ENCODE data around the gene ELF4.

ELF4 gene

DNA sequence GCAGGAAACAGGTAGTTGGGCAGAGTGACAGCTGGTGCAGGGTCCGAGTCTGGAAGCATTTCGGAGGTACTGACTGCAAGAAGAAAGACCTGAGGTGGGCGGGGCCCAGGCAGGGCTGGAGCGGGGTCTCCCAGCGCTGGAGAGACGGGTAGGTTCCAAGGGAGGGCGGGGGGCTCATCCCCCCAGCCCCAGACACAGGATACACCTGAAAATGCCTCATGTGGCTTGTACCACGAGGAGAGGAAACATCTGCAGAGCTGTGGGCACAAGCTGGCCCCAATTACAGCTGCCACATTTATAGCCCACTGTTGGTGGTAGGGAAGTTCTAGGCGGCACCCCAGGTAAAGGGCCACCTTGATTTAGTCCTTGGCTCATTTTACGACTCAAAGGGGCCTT, 38.0 kb downstream of the ELF4 start:
- in situ Hi-C loops (cut with HindIII; ENCODE audit: low pct_unique_long_range_greater_than_20kb, low sequenced_read_pairs), result no loop called here
- no peak for TF ChIP-seq JUND (IDR thresholded peaks at IDR 0.05; ENCODE audit: low read depth)
- DNase-seq (ENCODE audit: low read depth in 1 of 2, low spot score in 1 of 2), result no peak

DNA sequence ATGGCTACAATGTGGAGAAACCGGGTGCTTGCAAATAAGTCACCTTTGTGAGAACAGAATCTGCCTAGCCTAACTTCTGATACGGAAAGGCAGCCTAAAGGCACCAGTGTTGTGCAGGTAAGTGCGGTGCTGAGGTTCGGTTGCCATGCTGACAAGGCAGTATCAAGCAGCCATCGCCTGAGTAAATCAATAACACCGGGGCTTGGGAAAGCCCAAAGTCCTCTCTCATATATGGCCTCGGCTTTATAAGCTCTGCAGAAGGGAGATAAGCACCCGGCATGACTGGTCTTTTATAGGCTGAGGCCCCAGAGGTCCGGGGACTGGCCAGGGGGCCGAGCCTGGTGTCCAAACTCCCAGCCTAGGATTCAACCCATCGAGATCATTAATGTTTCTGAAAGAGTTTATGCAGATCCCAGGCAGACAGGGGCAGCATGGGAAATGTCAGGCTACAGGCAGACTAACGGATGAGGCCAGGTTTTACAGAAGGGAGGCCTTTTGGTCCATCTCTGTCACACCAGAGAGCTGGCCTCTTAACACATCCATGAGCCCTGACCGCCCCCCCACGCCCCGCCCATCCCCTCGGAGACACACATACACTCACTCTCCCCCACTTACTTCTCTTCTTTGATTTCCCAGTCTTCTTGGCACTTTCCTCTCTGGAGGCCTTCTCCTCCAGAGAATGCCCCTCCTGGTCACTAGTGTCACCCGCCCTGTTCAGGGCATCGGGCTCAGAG, 38.5 kb downstream of the ELF4 start:
- in situ Hi-C loops (cut with HindIII; ENCODE audit: low pct_unique_long_range_greater_than_20kb, low sequenced_read_pairs), result no loop called here
- no peak for TF ChIP-seq JUND (IDR thresholded peaks at IDR 0.05; ENCODE audit: low read depth)
- no peak for DNase-seq (ENCODE audit: low read depth in 1 of 2, low spot score in 1 of 2)

DNA sequence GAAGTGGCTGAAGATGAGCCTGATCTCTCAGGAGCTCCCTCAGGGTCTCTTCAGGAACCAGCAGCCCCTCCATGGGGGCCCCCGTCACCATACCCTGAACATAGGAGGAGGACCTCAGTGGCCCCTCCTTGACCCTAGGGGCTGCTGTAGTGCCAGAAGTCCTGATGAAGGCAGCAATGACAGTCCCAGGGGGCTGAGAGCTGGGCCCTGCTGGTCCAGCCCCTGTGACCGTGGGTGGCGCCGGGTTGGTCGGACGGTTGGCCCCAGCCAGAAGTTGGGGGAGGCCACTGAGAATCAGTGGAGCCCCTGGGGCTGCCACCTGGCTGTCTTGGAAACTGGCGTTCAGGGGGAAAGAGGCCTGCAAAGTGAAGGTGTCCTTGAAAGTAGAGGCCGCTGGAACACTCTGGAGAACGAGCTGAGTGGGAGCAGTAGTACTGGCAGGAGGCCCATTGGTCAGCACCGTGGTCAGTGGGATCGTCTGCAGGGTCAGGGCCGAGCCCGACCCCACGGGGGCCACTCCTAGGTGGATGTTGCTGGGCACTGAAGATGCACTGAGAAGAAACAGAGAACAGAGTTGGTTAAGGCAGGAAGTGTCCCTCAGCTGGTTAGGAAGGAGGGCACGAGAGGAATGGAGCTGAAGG, 43.2 kb downstream of the ELF4 start:
- no peak for DNase-seq (ENCODE audit: low read depth in 1 of 2, low spot score in 1 of 2)
- in situ Hi-C loops (cut with HindIII; ENCODE audit: low pct_unique_long_range_greater_than_20kb, low sequenced_read_pairs), result no loop called here
- TF ChIP-seq JUND (IDR thresholded peaks at IDR 0.05; ENCODE audit: low read depth), result no peak

DNA sequence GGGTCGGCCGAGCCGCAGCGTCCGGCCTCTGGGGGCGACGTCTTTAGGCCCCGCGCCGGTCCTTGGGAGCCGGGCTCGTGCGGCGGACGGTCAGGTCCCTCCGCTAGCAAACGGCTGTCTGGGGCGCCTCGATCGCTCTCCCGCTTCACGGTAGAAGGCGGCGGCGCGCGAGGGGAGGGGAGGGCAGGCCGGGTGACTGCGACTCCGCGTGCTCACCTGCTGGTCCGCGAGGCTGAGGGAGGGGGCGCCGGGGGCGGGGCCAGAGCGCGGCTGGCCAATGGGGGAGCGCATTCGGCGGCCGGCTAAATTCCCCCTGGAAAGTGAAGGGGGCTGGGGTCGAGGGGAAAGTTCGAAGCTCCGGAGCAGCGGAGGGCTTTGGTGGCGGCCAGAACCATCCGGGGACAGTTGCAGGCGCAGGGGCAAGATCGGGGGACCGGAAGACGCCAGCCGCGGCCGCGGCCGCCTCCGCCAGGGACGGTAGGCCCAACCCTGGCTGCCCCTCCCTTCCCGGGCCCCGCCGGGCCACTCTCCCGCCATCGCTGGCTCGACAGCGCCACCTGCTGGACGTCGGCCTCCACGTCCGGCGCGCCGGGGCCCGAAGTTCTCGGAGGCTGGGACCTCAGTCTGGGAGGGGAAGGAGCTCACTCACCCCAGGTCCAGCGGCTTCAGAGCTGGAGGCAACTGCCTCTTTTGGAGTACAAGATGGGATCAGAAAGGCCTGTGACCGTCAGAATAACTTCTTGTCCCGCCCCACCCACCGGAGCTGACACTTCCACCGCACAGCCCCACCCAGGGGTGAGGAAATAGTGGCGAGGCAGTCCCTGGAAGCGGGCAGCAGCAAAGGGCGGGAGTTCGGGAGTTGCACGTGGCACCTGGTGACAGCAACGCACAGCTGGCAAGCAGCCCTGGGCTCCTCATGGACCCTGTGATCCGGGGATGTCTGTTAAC, 49.9 kb downstream of the ELF4 start:
- peak; percentile 62 to 67 for DNase-seq (ENCODE audit: low read depth in 1 of 2, low spot score in 1 of 2)
- no peak for TF ChIP-seq JUND (IDR thresholded peaks at IDR 0.05; ENCODE audit: low read depth)
- in situ Hi-C loops (cut with HindIII; ENCODE audit: low pct_unique_long_range_greater_than_20kb, low sequenced_read_pairs), result no loop called here

DNA sequence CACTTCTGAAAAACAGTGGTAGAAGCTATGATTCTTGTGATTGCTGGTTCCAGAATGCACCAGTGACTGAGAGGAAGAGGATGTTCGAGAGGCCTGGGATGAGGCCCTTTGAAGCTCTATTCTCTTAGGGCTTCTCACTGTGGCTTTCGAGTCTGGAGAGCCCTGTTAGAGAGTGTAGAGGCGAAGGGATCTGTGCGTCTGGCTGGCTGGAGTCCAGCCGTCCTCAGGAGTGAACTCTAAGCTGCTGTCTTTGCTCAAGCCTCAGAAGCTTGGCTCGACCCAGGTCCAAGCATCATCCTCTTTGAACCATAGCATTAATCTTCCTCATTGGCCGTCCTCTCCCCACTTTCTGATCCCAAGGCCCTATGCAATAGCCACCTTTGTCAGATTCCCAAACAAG, 51.6 kb downstream of the ELF4 start:
- no peak for TF ChIP-seq JUND (IDR thresholded peaks at IDR 0.05; ENCODE audit: low read depth)
- DNase-seq (ENCODE audit: low read depth in 1 of 2, low spot score in 1 of 2), result no peak
- in situ Hi-C loops (cut with HindIII; ENCODE audit: low pct_unique_long_range_greater_than_20kb, low sequenced_read_pairs), result no loop called here

DNA sequence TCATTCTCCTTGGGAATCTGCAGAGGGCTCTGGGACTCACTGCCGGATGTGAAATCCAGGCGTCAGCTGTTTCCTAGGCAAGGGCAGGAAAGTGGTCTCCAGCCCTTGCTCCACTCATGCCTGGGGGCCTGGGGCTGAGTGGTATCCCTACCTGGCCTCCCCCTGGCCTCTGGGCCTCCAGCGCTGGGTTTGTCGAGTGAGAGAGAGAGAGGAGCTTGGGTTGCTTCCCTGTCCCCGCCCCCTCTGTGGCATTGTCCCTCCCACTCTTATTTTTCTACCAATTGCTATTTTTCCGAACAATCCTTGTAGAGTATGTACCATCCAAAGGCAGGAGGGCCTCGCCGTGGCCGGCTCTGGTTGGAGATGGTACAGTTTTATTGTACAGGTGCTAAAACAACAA, 53.1 kb downstream of the ELF4 start:
- no peak for TF ChIP-seq JUND (IDR thresholded peaks at IDR 0.05; ENCODE audit: low read depth)
- DNase-seq (ENCODE audit: low read depth in 1 of 2, low spot score in 1 of 2), result no peak
- in situ Hi-C loops (cut with HindIII; ENCODE audit: low pct_unique_long_range_greater_than_20kb, low sequenced_read_pairs), result no loop called here

DNA sequence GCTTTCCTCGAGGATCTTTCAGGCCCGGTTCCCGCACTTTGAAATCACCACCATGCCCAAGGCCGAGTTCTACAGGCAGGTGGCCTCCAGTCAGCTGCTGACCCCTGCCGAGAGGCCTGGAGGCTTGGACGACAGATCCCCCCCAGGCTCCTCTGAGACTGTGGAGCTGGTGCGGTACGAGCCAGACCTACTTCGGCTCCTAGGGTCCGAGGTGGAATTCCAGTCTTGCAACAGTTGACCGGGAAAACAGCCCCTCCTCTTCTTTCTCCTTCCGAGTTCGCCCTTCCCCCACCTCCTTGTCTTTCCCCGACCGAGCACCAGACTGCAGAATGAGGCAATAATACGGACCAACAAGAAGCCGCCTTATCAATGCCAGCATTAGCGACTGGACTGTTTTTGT, 54.4 kb downstream of the ELF4 start:
- in situ Hi-C loops (cut with HindIII; ENCODE audit: low pct_unique_long_range_greater_than_20kb, low sequenced_read_pairs), result no loop called here
- no peak for TF ChIP-seq JUND (IDR thresholded peaks at IDR 0.05; ENCODE audit: low read depth)
- no peak for DNase-seq (ENCODE audit: low read depth in 1 of 2, low spot score in 1 of 2)

DNA sequence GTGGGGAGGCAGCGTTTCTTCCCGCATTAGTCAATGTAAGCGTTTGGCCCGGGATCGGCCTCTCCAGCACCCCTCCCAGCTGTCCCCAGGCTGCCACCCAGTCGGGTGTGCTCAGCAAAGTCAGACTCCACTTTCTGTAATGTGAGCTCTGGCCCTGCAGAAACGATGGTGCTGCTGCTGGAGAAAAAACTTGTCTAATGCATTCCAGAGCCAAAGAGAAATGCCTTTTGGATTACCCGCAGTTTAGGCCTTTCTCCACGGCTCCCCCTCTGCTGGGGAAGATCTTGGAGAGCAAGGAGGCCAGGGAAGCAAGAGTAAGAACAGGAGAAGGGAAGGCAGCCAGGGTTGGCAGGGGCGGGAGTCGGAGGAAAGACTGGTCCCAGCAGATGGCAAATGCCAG, 55.2 kb downstream of the ELF4 start:
- in situ Hi-C loops (cut with HindIII; ENCODE audit: low pct_unique_long_range_greater_than_20kb, low sequenced_read_pairs), result no loop called here
- no peak for DNase-seq (ENCODE audit: low read depth in 1 of 2, low spot score in 1 of 2)
- TF ChIP-seq JUND (IDR thresholded peaks at IDR 0.05; ENCODE audit: low read depth), result no peak

DNA sequence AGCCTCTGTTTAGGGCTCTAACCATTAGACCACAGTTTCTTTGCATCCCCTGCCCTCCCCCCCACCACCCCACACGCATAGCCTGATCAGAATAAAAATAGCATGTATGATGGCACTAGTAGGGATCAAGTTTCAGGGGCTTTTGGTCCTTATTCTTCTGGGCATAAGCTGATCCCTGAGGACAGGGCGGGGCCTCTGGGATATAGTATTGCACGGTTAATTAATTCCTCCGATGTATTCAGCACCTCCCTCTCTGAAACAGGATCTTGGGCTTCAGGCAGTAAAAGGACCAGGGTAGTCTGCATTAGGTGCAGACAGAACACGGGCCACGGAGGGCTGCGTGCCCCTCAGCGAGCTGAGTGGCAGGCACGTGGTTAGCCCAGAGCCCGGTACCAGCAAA, 57.1 kb downstream of the ELF4 start:
- in situ Hi-C loops (cut with HindIII; ENCODE audit: low pct_unique_long_range_greater_than_20kb, low sequenced_read_pairs), result no loop called here
- DNase-seq (ENCODE audit: low read depth in 1 of 2, low spot score in 1 of 2), result no peak

DNA sequence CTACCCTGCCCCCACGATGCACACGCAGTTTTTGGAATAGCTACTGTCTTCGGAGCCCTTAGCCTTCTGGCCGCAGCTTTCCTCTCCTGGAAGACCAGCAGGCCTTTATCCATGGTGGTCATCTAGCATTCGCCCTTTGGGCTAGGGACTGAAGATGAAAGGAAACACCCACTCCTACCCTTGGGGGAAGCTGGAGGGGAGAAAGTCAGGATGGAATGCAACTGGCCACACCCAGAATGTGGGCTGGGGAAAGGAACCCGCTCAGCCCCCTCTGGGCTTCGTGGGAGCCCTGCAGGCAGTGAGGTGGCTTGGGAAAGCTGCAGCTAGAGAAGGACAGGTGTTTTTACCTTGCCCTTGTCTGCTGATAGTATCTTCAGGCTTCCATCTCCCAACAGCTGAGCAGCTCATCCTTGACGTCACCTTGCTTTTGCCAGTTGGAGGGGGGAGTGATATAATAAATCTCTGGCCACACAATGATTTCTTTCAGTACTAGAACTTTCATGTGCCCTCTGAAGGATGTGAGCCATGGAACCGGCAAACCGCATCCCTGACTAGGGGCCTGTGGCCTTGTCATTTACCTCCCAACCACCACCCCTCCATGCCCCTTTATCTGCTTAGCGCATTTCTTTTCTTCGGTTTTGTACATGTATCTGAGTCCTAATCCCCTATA, 59.0 kb downstream of the ELF4 start:
- DNase-seq (ENCODE audit: low read depth in 1 of 2, low spot score in 1 of 2), result no peak
- TF ChIP-seq JUND (IDR thresholded peaks at IDR 0.05; ENCODE audit: low read depth), result no peak
- in situ Hi-C loops (cut with HindIII; ENCODE audit: low pct_unique_long_range_greater_than_20kb, low sequenced_read_pairs), result no loop called here

More for the DNA sequence above, 57.1 kb downstream of the ELF4 start:
- TF ChIP-seq JUND (IDR thresholded peaks at IDR 0.05; ENCODE audit: low read depth), result no peak

DNA sequence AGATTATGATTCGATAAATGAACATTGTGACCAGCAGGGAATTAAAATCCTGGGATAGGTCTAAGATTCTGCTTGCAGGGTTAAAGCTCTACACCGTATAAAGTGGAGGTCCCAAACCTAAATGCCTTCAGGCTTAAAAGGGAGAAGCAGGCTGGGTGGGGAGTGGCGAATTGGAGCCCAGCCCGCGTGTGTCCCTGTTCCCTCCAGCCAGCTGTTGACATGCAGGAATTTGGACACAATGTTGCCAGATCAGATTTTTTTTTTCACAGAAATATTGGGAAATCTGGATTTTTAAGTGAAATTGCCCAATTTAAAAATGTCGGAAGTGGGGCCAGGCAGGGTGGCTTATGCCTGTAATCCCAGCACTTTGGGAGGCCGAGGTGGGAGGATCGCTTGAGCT, 60.5 kb downstream of the ELF4 start:
- DNase-seq (ENCODE audit: low read depth in 1 of 2, low spot score in 1 of 2), result no peak
- TF ChIP-seq JUND (IDR thresholded peaks at IDR 0.05; ENCODE audit: low read depth), result no peak
- in situ Hi-C loops (cut with HindIII; ENCODE audit: low pct_unique_long_range_greater_than_20kb, low sequenced_read_pairs), result no loop called here

DNA sequence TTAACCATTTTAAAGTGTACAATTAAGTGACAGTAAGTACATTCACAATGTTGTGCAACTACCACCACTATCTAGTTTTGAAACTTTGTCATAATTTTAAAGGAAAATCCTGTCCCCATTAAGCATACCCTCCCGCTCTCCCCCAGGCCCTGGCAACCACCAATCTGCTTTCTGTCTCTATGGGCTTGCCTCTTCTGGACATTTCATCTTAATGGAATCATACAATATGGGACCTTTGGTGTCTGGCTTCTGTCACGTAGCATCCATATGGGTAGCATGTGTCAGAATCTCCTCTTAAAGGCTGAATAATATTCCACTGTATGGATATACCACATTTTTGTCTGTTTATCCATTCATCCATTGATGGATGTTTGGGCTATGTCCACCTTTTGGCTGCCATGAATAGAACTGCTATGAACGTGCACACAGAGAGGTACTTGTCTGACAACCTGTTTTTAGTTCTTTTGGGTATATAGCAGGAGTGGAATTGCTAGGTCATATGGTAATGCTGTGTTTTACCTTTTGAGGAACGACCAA, 61.5 kb downstream of the ELF4 start:
- no peak for TF ChIP-seq JUND (IDR thresholded peaks at IDR 0.05; ENCODE audit: low read depth)
- no peak for DNase-seq (ENCODE audit: low read depth in 1 of 2, low spot score in 1 of 2)
- in situ Hi-C loops (cut with HindIII; ENCODE audit: low pct_unique_long_range_greater_than_20kb, low sequenced_read_pairs), result no loop called here
